ENCODE data around the gene FAM185A.
A peak's percentile ranks its signal among the peaks of the same experiment; 100 is the strongest.
"Not testable (repeated sequence)": the region's sequence is repeated elsewhere in the genome, so short reads cannot be mapped to it uniquely, and the experiment has no call there.

FAM185A gene

GRCh38 chr7:102830197-102830596 is 81.4 kb downstream of the FAM185A start:
- DNase-seq (no peak), ATAC-seq (no peak)

GRCh38 chr7:102832674-102833073 is 83.9 kb downstream of the FAM185A start:
- DNase-seq (no peak), ATAC-seq (no peak)

- ATAC-seq = no peak
- DNase-seq = no peak
Observed at GRCh38 chr7:102833343-102833742, 84.5 kb downstream of the FAM185A start.

- DNase-seq = no peak
- no peak for ATAC-seq
Observed at GRCh38 chr7:102834466-102834865, 85.7 kb downstream of the FAM185A start.

GRCh38 chr7:102834999-102835398 is 86.2 kb downstream of the FAM185A start:
- ATAC-seq (peak; percentile 96), DNase-seq (peak; percentile 18)

- DNase-seq (no peak), ATAC-seq (no peak)
Observed at GRCh38 chr7:102836191-102836919, 87.6 kb downstream of the FAM185A start.

GRCh38 chr7:102836977-102837376 is 88.2 kb downstream of the FAM185A start:
- ATAC-seq = no peak
- no peak for DNase-seq

- DNase-seq (no peak), ATAC-seq (no peak)
Observed at GRCh38 chr7:102837802-102838201, 89.0 kb downstream of the FAM185A start.

GRCh38 chr7:102838572-102839101 is 89.8 kb downstream of the FAM185A start:
- not testable (repeated sequence) for ATAC-seq

GRCh38 chr7:102840404-102840803 is 91.6 kb downstream of the FAM185A start:
- ATAC-seq = no peak

More at GRCh38 chr7:102838572-102839101, 89.8 kb downstream of the FAM185A start:
- DNase-seq = not testable (repeated sequence)

GRCh38 chr7:102841290-102841689 is 92.5 kb downstream of the FAM185A start:
- ATAC-seq (no peak), DNase-seq (no peak)

More at GRCh38 chr7:102840404-102840803, 91.6 kb downstream of the FAM185A start:
- no peak for DNase-seq

GRCh38 chr7:102842284-102842683 is 93.5 kb downstream of the FAM185A start:
- DNase-seq = no peak
- no peak for ATAC-seq

GRCh38 chr7:102843850-102844249 is 95.1 kb downstream of the FAM185A start:
- DNase-seq (no peak), ATAC-seq (no peak)

GRCh38 chr7:102845346-102845745 is 96.5 kb downstream of the FAM185A start:
- ATAC-seq = no peak
- DNase-seq = no peak

GRCh38 chr7:102849079-102849478 is 100.3 kb downstream of the FAM185A start:
- ATAC-seq = no peak
- no peak for DNase-seq

GRCh38 chr7:102849538-102849937 is 100.7 kb downstream of the FAM185A start:
- DNase-seq (no peak), ATAC-seq (no peak)

- DNase-seq = no peak
- ATAC-seq = no peak
Observed at GRCh38 chr7:102856036-102856435, 107.2 kb downstream of the FAM185A start.

Measured in stimulated activated naive CD8-positive, alpha-beta T cell treated with anti-CD3 and anti-CD28 coated beads, Interleukin-15, Interleukin-2, amounts not matched to agents 100 U/mL and 50 U/mL, for 24 hours (primary cell).